HuH-7 (cell line): ENCODE results near the gene C9orf78.

ENCODE experiments used
- DNase-seq: peaks from one replicate; pipeline ENCODE4 v3.0.0; 2011; ENCODE audit warnings: low spot score

C9orf78 gene

DNA sequence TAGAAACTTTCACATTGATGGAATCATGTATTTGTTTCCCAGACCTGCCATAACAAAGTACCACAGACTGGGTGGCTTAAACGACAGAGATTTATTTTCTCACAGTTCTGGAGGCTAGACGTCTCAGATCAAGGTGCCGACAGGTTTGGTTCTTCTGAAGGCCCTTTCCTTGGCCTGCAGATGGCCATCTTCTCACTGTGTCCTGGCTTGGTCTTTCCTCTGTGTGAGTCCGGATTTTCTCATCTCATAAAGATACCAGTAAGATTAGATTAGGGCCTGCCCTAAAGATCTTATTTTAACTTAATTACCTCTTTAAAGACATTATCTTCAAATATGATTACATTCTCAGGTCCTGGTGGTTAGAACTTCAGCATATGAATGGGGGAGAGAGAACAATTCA is 6.0 kb upstream of the C9orf78 start:
- DNase-seq, result no peak

- no peak for DNase-seq
These were observed 5.0 kb upstream of the C9orf78 start for GRCh38 chr9:129840034-129840433.

- DNase-seq, result no peak
These were observed 4.4 kb upstream of the C9orf78 start for GRCh38 chr9:129839324-129840023.

DNA sequence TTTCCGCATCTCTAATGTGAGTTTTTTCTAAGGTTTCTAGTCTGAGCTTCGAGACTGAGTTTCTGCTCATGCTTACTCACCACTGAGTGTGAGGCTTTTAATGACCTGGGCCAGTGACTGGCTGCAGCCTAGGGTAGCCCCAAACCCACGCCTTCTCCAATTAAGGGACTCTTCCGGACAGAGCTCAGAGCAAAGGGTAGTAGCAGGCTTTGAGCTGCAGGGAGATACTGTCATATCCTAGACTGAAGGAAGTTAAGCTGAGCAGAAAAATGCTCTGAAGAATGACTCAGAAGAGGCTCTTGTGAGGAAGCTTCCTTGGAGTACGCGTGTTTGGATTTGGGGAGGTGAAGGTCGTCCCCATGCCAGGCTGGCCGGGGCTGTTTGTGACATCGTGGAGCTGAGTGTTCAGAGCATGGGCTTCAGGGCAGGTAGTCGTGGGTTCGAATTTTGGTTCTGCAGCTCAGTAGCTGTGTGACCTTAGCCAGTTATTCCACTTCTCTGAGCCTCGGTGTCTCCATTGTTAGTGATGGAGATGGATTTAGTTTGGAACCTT is 3.7 kb upstream of the C9orf78 start:
- DNase-seq, result no peak

DNA sequence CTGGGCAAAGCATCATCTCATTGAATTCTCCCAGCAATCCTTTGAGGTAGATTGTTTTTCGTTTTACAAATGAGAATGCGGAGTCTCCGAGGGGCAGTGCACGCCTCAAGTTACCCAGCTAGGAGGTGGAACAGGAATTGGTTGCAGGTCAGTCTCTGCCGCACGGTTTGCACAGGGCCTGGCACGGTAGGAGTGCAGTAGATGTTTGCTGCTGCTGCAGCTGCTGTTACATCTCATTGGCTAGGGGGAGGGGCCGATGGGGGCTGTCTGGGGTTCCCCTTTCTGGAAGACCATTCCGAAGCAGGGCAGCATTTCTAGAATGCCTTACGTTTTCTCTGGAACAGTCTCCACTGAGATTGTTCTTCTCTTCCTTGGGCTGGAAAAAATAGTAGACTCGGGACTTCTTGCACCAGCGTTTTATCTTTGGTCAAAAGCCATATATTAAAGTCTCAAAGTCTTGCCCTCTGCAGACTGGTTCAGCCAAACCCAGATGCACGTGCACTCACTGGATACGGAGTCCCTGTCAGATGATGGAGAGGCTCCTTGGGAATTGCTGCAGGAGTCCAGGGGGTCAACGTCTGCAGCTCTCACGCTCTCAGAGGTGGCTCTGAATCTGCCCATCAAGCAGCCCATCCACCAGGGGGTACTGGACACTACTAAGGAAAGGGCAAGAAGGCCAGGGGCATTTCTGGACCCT is 1.4 kb upstream of the C9orf78 start:
- no peak for DNase-seq

DNA sequence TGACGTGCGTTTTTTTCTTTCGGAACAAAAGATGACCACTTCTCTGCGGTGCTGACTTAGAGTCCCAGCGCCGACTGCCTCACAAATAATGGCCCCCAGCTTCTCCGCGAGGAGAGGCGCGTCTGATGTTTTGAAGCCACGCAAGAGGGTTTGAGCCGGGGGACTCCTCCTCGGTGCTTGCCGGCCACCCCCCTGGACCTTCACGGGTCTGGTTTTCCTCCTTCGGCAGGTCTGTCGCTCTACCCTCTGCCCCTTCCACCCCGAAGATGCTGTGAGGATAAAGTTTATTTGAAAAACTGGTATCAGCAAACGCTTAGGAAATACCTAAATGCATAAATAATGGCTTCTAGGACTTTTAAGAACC is 767 bp upstream of the C9orf78 start:
- DNase-seq, result peak; percentile 23

- DNase-seq, result peak; percentile 22
These were observed 467 bp downstream of the C9orf78 start for GRCh38 chr9:129834489-129835127.

DNA sequence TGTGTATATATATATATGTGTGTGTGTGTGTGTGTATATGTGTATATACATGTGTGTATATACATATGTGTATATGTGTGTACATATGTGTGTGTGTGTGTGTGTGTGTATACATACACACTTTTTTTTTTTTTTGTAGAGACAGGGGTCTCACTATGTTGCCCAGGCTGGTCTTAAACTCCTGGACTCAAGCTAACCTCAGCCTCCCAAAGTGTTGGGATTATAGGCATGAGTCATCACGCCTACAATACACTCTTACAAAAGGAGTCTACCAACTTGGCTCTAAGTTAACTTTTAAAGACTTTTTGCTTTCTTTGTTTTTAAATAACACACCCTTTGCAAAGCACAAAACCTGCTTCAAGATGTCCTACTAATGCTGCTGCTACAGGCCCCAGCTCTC is 2.1 kb downstream of the C9orf78 start:
- DNase-seq, result no peak

DNA sequence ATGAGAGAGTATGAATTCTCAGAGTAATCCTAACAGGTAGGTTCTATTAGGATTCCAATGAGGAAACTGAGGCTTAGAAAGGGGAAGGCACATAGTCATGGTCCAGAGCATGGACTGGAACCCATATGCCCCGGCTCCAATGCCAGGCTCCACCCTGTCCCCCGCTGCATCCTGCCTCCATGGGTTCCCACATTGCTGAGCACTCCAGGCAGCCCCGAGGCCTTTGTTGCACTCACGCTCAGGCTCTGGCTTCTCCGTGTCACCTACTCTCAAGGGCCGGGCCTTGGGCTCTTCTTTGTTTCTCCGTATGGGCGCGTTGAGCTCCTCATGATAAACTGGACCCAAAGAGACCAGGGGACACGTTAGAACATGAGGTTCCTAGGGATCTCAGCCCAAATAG is 6.1 kb downstream of the C9orf78 start:
- no peak for DNase-seq

DNA sequence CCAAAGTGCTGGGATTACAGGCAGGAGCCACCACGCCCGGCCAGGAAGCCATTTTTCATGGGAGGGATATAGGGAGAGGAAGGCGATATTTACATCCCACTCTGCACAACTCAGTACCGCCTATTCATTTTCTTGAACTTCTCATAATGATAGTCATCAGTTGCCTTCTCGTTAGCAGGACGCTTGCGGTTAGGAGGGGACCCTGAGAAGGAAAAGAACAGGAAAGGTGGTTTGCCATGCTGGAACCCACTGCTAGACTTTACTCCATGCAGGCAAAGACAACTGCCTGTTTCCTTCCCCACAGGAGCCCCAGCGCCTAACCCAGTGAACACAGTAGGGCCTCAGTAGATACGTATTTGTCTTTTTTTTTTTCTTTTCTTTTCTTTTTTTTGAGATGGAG is 7.0 kb downstream of the C9orf78 start:
- DNase-seq, result no peak

DNA sequence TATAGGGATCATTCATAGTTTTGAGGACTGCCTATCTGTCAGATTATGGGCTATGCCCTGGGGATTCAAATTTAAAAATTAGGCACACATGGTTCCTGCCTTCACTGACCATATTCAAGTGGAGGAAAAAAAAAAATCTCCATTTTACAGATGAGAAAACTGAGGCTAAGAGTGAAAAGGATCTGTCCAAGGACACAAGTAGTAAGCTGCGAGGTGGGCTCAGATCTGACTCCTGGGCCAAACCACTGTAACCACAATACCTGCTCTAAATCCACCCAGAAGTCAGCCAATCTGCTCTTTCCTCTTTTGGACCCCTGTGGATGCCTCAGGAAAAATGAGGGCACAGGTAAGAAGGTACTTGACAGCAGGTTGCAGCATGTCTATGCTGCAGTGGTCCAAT is 8.3 kb downstream of the C9orf78 start:
- DNase-seq, result no peak

DNA sequence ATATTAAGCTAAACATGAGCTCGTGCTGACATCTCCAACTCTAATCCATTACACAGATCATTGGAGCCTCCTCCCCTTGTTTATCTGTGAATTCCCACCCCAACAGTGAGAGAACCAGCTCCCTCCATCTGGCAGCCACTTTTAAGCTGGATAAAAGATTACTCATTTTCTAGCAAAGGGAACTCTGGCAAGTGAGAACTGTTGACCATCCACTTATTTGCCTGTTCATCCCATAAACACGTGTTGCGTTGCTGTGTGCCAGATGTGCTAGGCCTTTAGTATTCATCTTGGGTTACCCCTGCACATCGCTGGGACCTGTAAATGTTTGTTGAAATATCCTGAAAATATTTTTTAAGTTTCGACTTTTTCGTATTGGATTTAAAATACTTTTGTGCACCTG is 8.7 kb downstream of the C9orf78 start:
- DNase-seq, result no peak

- peak; percentile 83 for DNase-seq
These were observed 11.0 kb downstream of the C9orf78 start, which contains the start of gene TOR1A for GRCh38 chr9:129823935-129824601. TSS of gene TOR1A (minus strand) at chr9:129824136. CDS start at chr9:129824085, 51 bp downstream.

- DNase-seq, result no peak
These were observed 11.5 kb downstream of the C9orf78 start for GRCh38 chr9:129823542-129823934.

DNA sequence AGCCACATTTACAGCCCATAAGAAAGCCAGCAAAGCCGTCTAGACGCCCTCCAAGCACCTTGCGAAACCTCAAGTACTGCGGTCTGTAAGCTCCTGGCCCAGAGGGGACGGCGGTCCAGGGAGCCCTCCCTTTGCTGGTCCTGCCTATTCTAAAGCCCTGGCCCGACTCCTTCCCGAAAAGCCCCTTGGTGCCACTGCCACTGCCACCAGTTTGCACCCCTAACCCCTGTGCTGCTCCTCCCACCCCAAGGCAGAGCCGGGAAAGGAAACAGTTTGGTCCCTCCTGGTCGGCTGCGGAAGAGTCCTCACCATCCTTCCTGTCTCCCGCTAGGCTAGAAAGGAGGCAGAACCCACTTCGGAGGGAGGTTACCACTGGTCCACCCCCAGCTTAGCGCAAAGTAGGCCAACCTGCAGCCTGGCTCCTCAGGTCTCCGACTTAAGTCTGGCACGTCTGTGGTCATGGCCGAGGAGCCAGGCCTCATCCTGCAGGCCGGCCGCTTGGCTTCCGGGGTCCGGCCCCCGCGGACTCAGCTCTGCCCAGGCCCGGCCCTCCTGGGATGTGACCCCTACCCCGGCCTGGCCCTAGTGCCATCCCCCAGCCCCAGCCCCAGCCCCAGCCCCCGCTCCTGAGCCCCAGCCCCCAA is 12.1 kb downstream of the C9orf78 start:
- no peak for DNase-seq

DNA sequence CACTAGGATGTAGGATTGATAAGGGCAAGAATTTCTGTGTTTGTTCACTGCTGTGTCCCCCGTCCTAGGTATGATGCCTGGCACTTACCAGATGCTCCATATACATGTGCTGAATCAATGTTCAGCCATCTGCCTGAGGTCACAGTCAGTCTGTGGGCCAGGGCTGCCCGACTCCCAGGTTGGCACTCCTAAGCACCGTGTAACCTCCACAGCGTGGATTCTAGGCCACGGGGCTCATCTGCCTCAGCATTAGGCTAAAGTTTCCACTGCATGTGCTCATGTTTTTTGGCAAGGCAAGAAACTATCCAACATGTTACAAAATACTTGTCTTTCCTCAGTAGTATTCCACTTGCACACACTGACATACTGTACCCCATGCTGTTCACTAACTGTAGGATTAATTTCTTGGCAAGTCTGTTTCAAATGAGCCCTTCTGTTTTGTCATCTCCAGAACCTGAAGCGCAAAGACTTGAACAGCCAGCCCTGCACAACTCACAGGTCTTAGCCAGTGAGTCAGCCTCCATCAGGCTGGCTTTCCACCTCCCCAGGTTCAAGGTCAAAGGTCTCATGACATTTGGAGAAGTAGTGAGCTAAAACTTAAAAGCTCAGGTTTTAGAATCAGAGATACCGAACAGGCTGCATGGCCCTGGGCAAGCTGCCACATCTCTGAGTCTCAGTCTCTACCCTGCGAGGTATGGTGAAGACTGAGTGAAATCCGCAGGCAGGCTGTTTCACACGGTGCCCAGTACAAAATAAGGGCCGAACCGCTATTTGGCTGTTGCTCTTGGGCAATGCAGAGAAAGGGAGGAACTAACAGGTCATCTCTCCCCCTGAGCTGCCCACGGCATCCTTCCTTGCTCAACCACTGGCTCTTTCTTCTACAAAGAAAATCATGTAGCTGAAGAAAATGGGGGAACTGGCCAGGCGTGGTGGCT is 18.3 kb downstream of the C9orf78 start:
- DNase-seq, result no peak

DNA sequence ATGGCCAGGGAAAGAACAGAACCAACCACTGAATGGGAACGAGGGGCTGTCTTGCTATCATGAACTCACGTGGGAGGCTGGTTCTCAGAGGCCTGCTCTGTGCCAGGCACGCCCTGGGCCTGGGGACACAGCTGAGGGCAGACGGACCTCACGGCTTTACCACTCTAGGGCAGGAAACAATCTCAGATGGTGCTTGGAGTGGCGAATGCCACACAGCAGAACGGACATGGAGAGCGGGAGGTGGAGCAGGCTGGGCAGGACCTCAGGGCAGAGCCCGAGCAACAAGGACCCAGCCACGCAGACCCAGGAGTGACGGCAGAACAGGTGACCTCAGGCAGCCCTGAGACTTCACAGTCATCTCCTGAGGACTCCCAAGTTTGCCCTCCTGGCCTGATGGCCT is 19.8 kb downstream of the C9orf78 start:
- DNase-seq, result no peak

GRCh38 chr9:129814432-129815223 is 20.4 kb downstream of the C9orf78 start:
- no peak for DNase-seq

GRCh38 chr9:129813661-129814060 is 21.4 kb downstream of the C9orf78 start:
- DNase-seq, result no peak

- no peak for DNase-seq
These were observed 22.7 kb downstream of the C9orf78 start for GRCh38 chr9:129812385-129812784.
